HG02970 (cell line): Measurements from ENCODE around the gene PARP2.
"Not testable (repeated sequence)": the region's sequence is repeated elsewhere in the genome, so short reads cannot be mapped to it uniquely, and the experiment has no call there.

Source experiments
- ATAC-seq: cut with Tn5 transposase; IDR thresholded peaks from one replicate; pipeline ENCODE4 v1.9.1; 2021; ENCODE audit warnings: mild to moderate bottlenecking, moderate library complexity, moderate number of reproducible peaks; ENCODE audit not compliant: unreplicated experiment, low FRiP score

Gene PARP2

DNA sequence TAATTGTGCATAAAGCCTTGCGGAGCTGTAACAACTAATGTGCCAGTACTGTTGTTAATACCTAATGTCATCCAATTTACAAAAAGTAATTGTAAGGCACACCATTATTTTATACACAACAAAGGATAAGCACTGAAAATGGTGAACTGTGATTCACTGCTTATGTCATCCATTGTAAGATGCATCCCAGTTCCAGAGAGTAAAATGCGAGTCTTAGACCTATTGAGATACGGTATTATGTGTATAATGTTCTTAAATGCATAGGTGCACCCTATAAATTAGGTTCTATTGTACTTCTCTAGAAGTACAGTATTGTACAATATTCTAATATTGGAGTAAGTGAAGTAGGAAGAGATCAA is 406 bp downstream of the PARP2 start:
- no peak for ATAC-seq

DNA sequence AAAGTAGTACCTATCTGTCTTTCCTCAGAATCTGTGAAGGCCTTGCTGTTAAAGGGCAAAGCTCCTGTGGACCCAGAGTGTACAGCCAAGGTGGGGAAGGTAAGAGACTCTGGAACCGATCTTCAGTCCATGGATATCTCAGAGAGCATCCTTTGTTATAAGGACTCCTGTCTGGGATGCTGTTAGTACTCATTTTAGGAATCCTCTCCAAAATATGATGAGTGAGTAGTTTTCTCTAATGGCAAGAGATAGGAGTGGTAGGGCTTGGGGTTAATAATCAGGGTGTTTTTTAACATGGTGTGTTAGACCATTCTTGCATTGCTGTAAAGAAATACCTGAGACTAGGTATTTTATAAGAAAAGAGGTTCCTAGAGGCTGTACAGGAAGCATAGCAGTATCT is 1.9 kb downstream of the PARP2 start:
- no peak for ATAC-seq

DNA sequence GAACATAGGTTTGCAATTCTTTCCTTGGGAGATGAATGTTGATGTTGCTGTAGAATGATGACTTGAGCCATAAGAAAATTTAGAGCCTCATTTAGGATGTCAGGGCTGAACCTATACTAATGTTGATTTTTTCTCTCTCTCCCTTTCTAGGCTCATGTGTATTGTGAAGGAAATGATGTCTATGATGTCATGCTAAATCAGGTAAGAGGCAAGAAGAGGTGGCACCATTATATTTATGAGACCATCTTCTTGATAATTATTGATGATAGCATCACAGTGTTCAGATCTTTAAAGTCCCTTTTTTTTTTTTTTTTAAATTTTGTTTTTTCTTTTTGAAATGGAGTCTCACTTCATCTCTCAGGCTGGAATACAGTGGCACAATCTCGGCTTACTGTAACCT is 3.3 kb downstream of the PARP2 start:
- no peak for ATAC-seq

DNA sequence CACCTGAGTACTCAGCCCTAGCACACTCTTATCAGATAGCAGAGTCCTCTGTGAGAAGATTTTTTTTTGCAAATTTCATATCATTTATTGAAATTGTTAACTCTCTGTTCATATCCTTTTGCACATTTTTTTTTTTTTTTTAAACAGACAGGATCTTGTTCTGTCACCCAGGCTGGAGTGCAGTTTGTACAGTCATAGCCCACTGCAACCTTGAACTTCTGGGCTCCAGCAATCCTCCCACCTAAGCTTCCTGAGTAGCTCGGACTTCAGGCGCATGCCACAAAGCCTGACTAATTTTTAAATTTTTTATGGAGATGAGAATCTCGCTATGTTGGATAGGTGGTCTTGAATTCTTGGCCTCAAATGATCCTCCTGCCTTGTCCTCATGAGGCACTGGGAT is 4.3 kb downstream of the PARP2 start:
- no peak for ATAC-seq

DNA sequence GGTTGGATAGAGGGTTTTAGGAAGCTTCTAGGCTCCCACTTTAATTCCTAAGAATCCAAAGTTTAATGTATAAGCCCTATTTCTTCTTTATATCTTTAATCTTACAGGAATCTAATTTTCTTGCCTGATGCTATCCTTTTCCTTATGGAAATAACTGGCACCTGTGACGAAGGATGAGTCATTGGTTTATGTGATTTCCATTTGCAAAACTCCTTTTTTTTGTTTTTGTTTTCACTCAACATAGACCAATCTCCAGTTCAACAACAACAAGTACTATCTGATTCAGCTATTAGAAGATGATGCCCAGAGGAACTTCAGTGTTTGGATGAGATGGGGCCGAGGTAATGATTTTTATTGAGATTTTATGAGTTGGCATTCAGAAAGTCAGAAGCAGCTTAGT is 6.8 kb downstream of the PARP2 start:
- no peak for ATAC-seq

DNA sequence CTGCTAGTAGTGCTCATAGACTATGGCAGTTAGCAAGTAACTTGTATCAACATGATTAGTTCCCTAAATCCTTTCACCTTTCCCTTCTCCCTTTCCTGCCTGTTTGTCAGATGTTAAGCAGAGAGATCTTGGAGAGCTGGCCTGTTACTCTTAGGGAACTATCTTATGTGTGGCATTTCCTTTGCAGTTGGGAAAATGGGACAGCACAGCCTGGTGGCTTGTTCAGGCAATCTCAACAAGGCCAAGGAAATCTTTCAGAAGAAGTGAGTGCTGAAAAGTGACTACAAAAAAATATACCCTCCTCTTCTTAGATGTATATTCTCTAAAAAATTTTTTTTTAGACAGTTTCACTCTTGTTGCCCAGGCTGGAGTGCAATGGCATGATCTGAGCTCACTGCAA is 7.4 kb downstream of the PARP2 start:
- ATAC-seq = no peak

DNA sequence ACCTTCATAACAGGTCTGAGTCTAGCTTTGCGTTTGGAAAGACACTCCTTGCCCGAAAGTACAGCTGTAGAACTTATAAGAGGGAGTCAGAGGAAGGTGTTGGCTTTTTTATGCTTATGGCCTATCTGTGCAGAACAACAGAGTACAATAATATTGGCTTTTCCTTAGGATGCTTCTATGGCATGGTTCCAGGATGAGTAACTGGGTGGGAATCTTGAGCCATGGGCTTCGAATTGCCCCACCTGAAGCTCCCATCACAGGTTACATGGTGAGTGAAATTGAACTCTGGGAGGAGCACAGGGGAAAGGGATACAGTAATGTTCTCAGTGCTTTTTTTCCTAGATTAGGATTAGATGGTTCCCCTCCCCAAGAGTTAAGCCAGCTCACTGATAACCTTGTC is 13.0 kb downstream of the PARP2 start:
- ATAC-seq = no peak

DNA sequence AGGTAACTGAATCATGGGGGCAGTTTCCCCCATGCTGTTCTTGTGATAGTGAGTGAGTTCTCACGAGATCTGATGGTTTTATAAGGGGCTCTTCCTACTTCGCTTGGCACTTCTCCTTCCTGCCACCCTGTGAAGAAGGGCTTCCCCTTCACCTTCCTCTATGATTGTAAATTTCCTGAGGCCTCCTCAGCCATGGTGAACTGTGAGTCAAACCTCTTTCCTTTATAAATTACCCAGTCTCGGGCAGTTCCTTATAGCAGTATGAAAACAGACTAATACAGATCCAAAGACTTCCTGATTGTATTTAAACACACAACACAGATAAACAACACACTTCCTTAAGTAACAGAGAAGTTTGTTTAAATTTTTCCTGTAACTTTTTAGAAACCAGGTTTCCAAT is 15.0 kb downstream of the PARP2 start:
- not testable (repeated sequence) for ATAC-seq

DNA sequence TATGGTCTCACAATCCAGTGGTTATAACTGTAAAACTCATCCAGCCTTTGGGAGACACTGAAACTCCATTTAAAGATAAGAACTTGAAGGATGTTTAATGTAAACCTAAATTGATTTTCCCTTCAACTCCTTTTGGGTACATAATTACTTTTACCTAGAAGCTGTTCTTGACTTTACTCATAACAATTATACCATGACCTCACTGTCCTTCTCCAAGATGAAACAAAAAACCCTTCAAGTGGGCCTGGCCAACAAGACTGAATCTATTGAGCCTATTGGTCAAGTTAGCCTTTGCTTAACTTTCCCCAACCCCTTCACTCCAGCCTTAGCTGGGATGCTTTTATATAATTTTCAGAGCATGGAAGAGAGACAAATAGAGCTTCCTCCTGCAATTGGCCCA is 22.5 kb downstream of the PARP2 start:
- ATAC-seq = no peak

DNA sequence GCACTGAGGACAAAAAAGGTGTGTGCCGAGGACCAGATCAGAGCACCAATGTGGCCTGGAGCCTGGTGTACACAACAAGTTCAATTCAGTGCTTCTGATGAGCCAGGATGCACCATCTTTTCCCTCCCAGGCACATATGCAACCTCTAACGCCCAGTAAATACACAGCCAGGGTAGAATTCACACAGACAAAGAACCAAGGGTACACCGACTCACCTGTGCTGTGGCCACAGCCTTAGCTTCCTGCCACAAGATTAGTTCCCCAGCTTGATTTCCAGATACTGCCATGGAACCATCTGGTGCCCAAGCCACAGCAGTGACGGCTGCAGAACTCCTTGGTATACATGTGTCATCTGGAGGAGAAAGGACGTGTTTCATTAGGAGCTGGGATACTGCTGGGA is 29.4 kb downstream of the PARP2 start:
- no peak for ATAC-seq

DNA sequence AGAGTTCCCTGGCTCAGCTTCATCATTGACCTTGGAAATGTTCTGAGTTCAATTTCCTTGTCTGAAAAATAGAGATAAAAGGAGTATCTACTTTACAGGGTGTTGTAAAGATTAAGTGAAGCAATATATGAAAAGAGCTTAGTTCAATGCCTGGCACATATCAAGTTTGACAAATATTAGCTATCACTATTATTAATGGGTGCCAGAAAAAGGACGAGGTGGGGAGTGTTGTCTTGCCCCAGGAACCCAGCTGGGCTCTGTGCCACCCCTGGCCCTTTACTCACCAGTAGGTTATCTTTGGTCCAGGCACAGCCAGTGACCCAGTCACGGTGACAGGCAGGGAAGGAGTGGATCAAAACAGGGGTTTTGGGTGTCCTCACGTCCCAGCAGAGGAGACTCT is 32.0 kb downstream of the PARP2 start:
- no peak for ATAC-seq

DNA sequence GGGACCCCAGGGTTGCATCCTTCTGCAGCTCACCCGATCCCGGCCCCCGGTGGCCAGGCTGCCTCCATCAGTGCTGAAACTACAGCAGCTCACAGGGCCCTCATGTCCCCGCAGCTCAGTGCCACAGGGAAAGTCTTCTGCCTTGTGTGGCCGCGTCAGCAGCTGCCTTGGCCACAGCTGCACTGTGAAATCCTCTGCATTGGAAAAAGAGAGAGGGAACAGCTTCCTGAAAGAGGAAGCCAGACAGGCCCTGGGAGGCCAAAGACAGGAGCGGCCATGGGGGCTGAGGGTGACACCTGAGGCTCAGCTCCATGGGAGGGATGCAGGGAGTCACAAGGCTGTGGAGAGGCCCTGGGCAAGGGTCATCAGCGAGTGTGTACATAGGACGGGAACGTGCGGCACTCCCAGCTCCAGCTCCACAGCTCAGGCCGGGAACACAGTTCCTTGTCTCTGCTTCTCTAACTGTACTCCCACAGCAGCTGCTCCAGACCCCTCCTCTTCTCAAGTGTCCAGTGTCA is 32.7 kb downstream of the PARP2 start:
- no peak for ATAC-seq

DNA sequence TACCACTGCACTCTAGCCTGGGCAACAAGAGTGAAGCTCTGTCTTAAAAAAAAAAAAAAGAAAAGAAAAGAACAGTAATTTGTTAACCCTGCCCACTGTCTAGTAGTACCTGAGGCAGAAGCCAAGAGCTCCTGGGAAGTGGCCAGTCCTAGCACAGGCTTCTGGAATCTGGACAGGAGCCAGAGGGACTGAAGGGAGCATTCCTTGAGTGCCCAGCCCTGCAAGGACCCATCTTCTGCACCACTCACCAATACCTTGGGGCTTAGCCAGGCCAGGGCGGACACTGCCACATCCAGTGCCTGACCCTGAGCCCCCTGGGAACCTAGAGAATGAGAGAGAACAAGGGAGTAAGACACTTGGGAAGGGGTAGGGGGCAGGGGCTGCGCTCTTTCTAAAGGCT is 33.7 kb downstream of the PARP2 start:
- no peak for ATAC-seq

DNA sequence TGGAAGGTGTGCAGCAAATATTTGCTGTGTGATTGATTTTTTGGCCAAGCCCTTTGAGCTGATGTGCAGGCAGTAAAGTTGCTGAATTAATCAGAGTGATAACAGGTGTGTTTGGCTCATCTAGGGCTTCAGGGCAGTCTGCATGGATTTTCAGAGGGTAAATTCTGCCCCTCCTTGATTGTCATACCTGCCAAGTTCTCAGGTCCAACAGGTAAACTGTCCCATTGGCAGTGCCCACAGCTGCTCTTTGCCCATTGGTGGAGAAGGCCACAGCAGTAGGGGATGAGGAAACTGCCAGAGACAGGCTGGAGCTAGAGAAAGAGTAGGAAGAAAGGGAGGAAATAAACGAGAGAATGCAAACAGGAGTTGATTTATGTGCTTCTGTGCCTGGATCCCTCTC is 36.3 kb downstream of the PARP2 start:
- no peak for ATAC-seq

DNA sequence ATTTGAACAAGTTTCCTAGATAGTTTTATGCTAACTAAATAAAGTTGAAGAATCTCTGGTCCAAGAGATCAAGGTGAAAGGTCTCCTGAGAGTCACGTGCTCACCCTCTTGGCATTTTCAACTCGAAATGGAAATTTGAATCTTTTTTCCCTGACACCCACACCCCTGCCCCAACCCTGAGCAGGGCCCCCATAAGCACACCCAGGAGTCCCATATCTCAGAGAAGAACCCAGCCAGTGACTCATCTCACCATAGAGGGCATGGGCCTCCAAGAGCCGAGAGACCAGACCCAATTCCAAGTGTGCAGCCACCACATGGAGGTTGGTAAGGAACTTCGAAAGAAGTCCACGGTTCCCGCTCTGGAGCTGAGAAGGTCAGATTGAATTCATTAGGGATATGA is 37.2 kb downstream of the PARP2 start:
- no peak for ATAC-seq

DNA sequence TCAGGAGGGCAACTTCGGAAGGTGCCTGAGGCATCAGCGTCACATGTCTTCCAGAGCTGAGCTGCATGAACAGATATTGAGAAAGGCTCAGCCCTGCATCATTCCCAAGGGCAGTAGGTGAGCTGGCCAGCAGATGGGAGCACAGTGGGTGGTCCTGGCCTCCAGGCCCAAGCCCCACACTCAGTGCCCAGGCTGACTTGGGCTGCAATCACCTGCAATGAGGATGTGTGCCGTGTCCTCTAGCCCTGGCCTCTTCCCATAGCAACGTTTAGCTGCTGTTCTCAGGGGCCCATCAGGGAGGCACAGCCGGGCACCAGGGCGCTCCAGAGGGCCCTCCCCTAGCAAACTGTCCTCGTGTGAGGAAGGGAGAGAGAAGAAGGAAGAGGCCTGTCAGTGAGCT is 37.9 kb downstream of the PARP2 start:
- ATAC-seq = no peak

DNA sequence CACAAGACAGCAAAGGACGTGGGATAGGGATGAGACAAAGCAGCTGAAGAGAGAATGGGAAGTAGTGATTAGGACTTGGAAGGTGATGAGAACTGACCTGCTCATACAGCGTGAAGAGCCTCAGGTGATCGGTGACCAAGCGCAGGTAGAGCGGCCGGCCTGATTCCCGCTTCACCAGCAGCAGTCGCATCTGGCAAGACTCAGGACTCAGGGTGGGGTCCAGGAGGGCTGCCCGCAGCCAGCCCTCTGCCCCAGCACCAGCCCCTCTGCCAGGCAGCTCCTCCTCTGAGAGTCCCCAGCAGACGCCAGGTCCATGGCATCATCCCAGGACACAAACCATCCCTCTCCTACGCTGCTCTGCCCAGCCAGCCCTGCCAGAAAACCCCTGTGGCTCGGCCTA is 39.1 kb downstream of the PARP2 start:
- no peak for ATAC-seq

DNA sequence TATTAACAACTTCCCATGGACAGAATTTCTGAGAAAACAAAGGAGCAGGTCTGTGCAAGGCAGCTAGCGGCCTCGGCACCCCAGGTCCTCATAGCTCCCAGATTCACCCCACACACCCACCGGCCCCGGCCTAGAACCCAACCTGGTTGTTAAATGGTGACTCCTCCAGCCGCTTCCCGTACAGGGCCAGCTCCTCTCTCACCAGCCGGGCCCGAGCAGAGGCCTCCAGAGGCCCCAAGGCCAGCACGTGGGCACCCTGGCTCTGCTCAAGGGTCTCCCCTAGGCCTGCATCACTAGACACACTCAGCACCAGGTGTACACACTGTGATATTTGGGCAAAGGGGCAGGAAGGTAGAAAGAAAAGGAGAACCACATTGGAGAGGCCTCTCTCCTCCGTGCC is 39.6 kb downstream of the PARP2 start:
- no peak for ATAC-seq

DNA sequence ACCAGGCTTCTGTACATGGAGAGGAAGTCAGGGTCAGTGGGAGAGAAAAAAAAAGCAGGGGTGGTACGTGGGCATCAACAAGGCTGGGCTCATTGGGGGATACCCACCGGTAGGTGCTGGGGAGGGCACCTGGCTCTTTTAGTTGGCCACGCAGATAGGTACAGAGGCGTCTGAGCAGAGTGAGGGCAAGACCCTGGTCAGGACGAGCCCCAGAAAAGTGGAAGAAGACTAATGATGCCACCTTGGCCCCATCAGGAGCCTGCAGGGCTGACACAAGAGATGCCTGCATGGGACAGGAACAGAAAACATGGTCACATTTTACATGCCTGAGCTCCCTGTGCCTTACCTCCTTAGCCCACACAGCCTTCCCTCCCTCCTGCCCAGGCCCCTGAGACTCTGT is 40.2 kb downstream of the PARP2 start:
- no peak for ATAC-seq

DNA sequence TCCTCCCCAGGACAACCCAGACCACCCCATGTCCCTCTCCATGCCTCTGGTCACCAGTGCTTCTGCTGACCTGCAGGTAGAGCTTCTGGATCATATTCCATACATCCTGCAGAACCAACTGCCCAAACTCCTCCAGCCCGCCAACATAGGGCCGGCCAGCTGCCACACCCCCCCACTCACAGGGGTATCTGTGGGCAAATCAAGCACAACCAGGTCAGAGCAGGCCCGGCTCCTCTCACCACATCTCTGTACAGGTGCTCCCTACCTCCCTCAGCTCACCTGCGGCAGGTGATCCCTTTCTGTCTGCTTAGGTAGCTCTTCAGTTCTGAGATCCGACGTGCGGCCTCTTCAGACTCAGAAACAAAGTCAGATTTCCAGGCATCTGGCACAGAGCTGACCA is 40.9 kb downstream of the PARP2 start:
- ATAC-seq = no peak

DNA sequence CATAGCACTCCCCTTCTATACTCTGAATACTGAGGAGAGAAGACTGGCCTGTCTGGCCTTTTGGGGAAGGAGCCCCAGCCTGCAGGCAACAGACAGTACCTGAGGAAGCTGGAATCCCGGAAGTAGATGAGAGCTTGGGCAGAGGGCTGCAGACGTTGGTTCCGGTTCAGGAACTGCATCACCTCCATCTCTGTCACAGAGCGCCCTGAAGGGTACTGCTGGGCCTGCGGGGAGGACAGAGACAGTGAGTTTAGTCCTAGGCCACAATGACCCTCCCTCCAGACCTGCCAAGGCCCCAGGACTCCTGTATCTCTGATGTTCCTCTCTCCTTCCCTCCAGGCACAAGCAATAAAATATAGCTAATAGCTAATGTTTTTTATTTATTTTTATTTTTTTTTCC is 41.5 kb downstream of the PARP2 start:
- no peak for ATAC-seq

DNA sequence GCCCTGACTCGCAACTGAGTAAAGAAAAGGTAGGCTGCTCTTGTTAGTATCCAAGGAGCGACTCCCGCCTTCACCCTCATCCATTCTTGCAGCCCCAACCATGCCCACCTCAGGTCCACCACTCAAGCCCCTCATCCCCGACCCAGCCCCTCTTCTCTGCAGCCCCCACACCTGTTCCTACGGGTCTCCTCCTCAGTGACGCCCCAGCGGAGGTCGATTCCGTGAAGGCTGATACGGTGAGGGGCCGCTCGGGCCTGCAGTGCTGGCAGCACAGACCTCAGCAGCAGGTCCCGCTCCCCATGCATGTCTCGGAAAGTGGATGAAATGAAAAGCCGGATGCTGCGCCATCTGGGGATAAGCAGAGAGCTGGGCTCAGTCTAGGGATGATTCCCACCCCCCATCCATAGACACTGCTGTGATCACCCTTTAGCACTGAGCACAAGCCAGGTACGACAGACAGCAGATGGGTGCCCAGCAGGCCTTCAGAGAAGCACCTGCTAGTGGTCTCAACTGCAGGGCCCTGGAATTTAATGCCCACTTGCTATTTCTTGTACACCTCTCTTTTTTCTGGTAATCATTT is 42.9 kb downstream of the PARP2 start:
- ATAC-seq = no peak

DNA sequence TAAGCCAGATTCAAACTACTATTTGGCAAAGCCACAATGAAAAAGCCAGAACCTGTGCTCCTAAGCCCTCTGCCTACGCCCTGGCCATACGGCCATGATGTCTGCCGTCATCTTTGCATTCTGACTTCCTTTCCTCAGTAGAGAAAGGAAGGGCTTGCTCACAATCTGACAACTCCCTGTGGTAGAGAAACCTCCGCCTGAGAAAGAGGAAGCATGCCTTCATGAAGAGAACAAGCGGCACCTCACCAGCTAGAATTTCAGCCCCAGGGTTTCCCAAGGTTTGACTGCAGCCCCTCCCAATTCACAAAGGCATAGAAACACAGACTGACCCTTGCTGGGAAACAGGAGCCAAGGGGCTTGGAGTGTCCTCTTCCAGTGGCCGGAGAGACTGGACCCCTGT is 44.1 kb downstream of the PARP2 start:
- ATAC-seq = no peak
